Epithelial cell of alveolus of lung (primary cell): Measurements from ENCODE around the gene DYDC1. TPM values are rescaled to one million over a fixed set of nuclear protein-coding genes. Genes with fewer than 3 reads are reported as not detected.

Source experiments
- total RNA-seq: library from RNA; depleted of rRNA; stranded (reverse); fragments of >200 nt; gene quantifications from 2 replicates; pipeline ENCODE4 v1.2.1, GENCODE V29; 2015

The DYDC1 gene
- total RNA-seq = not detected in 2 replicates

GRCh38 chr10:80356563-80356988 is at the start of gene DYDC1, which contains the start of gene DYDC2:
Gene DYDC1 (minus strand): TSS chr10:80356755. CDS start chr10:80352601, 4,154 bp downstream.
Gene DYDC2 (plus strand): TSS chr10:80356781. CDS start chr10:80362444, 5,663 bp downstream.

GRCh38 chr10:80289451-80290287 is 66.9 kb downstream of the DYDC1 start, which contains the start of gene MAT1A:
Gene MAT1A (minus strand): TSS chr10:80289658. CDS start chr10:80289423, 235 bp downstream.

Other genes starting within 250 kb of the DYDC1 start
- gene PLAC9, start 224.0 kb downstream of the DYDC1 start, total RNA-seq = 13.4 and 14.5 TPM in 2 replicates
- 109 and 153 TPM in 2 replicates for gene ANXA11, start 151.2 kb downstream of the DYDC1 start, total RNA-seq
- gene MAT1A, start 67.1 kb downstream of the DYDC1 start, total RNA-seq = not detected in 2 replicates
- gene DYDC2, start within 50 bp of the DYDC1 start, total RNA-seq = not detected in 2 replicates
- 26.3 and 36.1 TPM in 2 replicates for gene PRXL2A, start 51.8 kb upstream of the DYDC1 start, total RNA-seq
- gene TSPAN14, start 97.6 kb upstream of the DYDC1 start, total RNA-seq = 24.6 and 59.3 TPM in 2 replicates
- gene SH2D4B, start 181.1 kb upstream of the DYDC1 start, total RNA-seq = 0.13 TPM in 1 of 2 replicates, not detected in the other